MM.1S (cell line): ENCODE data around the gene MYL2.
A peak's percentile ranks its signal among the peaks of the same experiment; 100 is the strongest.

ENCODE experiments used
- DNase-seq: peaks from one replicate; pipeline ENCODE4 v3.0.0-alpha.2; 2015
- H2AFZ ChIP-seq: fragments of 300-600 bp; sonication (generic); 2 replicates; pipeline ENCODE4 v1.6.0; 2016; ENCODE audit warnings: antibody characterized with exemption, low read length
- H3F3A ChIP-seq: fragments of 300-600 bp; sonication (generic); 2 replicates; pipeline ENCODE4 v1.6.1; 2016; ENCODE audit warnings: mild to moderate bottlenecking, antibody characterized with exemption, low read length, moderate library complexity, mixed read lengths; ENCODE audit not compliant: insufficient read depth
- H3K27ac ChIP-seq: fragments of 300-600 bp; sonication (generic); 2 replicates; pipeline ENCODE4 v1.5.1; 2016; ENCODE audit warnings: mild to moderate bottlenecking, low read length
- H3K27me3 ChIP-seq: fragments of 300-600 bp; sonication (generic); replicated peaks from 2 replicates; pipeline ENCODE4 v1.6.0; 2016; ENCODE audit warnings: low read length; ENCODE audit not compliant: insufficient read depth
- H3K36me3 ChIP-seq: fragments of 300-600 bp; sonication (generic); replicated peaks from 2 replicates; pipeline ENCODE4 v1.6.1; 2016; ENCODE audit warnings: mild to moderate bottlenecking, low read length, mixed read lengths; ENCODE audit not compliant: insufficient read depth
- H3K4me1 ChIP-seq: fragments of 300-600 bp; sonication (generic); 2 replicates; pipeline ENCODE4 v1.6.1; 2016; ENCODE audit warnings: low read length, mixed read lengths
- H3K4me2 ChIP-seq: fragments of 300-600 bp; sonication (generic); 2 replicates; pipeline ENCODE4 v1.6.0; 2016; ENCODE audit warnings: low read depth, low read length
- H3K4me3 ChIP-seq: fragments of 300-600 bp; sonication (generic); 2 replicates; pipeline ENCODE4 v1.5.1; 2016; ENCODE audit warnings: low read length, mixed read lengths
- H3K79me2 ChIP-seq: fragments of 300-600 bp; sonication (generic); 2 replicates; pipeline ENCODE4 v1.6.1; 2016; ENCODE audit warnings: mixed run types, low read length, mixed read lengths
- H3K9ac ChIP-seq: fragments of 300-600 bp; sonication (generic); 2 replicates; pipeline ENCODE4 v1.6.1; 2016; ENCODE audit warnings: low read length, mixed read lengths
- H3K9me2 ChIP-seq: fragments of 300-600 bp; sonication (generic); replicated peaks from 2 replicates; pipeline ENCODE4 v1.6.1; 2016; ENCODE audit warnings: mild to moderate bottlenecking, low read length, mixed read lengths; ENCODE audit not compliant: insufficient read depth
- H3K9me3 ChIP-seq: fragments of 300-600 bp; sonication (generic); replicated peaks from 2 replicates; pipeline ENCODE4 v1.6.1; 2016; ENCODE audit warnings: mild to moderate bottlenecking, low read length, mixed read lengths; ENCODE audit not compliant: insufficient read depth
- H4K20me1 ChIP-seq: fragments of 300-600 bp; sonication (generic); 2 replicates; pipeline ENCODE4 v1.6.1; 2016; ENCODE audit warnings: mild to moderate bottlenecking, low read length, moderate library complexity, mixed read lengths; ENCODE audit not compliant: insufficient read depth
- CTCF ChIP-seq: fragments of 300-600 bp; sonication (generic); IDR thresholded peaks from 2 replicates; pipeline ENCODE4 v1.5.1; 2016; ENCODE audit warnings: antibody characterized with exemption, low read length, mixed read lengths
- EZH2 ChIP-seq: fragments of 300-600 bp; sonication (generic); optimal IDR thresholded peaks from 2 replicates; pipeline ENCODE3; 2017; ENCODE audit warnings: low read depth, mild to moderate bottlenecking, antibody characterized with exemption, low read length, mixed read lengths
- EZH2phosphoT487 ChIP-seq: fragments of 300-600 bp; sonication (generic); IDR thresholded peaks from 2 replicates; pipeline ENCODE4 v1.6.1; 2018; ENCODE audit warnings: antibody characterized with exemption, low read length

Gene MYL2

GRCh38 chr12:110906985-110907384 is 13.4 kb downstream of the MYL2 start:
- no peaks in the 10 kb centered on the region for H3K79me2 ChIP-seq
- TF ChIP-seq CTCF, result no peak
- no peak for TF ChIP-seq EZH2phosphoT487
- TF ChIP-seq EZH2, result no peak
- H3K4me1 ChIP-seq, result no peaks in the 10 kb centered on the region
- no peaks in the 10 kb centered on the region for H3K27me3 ChIP-seq
- H3K27ac ChIP-seq, result no peak overlapping the region; the same call in 1 of the 2 replicates
- H3F3A ChIP-seq, result no peaks in the 10 kb centered on the region
- H4K20me1 ChIP-seq, result no peaks in the 10 kb centered on the region
- H3K9ac ChIP-seq, result no peak overlapping the region
- H3K9me3 ChIP-seq, result no peaks in the 10 kb centered on the region
- no peaks in the 10 kb centered on the region for H3K9me2 ChIP-seq
- no peak overlapping the region for H3K4me2 ChIP-seq
- no peak overlapping the region for H2AFZ ChIP-seq
- no peak overlapping the region for H3K4me3 ChIP-seq
- DNase-seq, result no peak
- H3K36me3 ChIP-seq, result no peaks in the 10 kb centered on the region

- H3K4me3 ChIP-seq, result no peak overlapping the region
- H3K9ac ChIP-seq, result no peak overlapping the region
- TF ChIP-seq CTCF (no peak), EZH2 (no peak), EZH2phosphoT487 (no peak)
- no peaks in the 10 kb centered on the region for H4K20me1 ChIP-seq
- no peaks in the 10 kb centered on the region for H3K9me2 ChIP-seq
- H3F3A ChIP-seq, result no peaks in the 10 kb centered on the region
- no peaks in the 10 kb centered on the region for H3K27me3 ChIP-seq
- no peak for DNase-seq
- H3K4me1 ChIP-seq, result no peaks in the 10 kb centered on the region
- H3K36me3 ChIP-seq, result no peaks in the 10 kb centered on the region
- no peaks in the 10 kb centered on the region for H3K79me2 ChIP-seq
- H3K27ac ChIP-seq, result peak overlapping the region; percentile 13; the same call in 1 of the 2 replicates
- H3K4me2 ChIP-seq, result no peak overlapping the region; the same call in 1 of the 2 replicates
- H2AFZ ChIP-seq, result no peak overlapping the region
- H3K9me3 ChIP-seq, result no peaks in the 10 kb centered on the region
Measured at GRCh38 chr12:110906516-110906915, 13.9 kb downstream of the MYL2 start.

GRCh38 chr12:110906083-110906482 is 14.3 kb downstream of the MYL2 start:
- Histone ChIP-seq H3K27me3 (no peaks in the 10 kb centered on the region), H3K9me2 (no peaks in the 10 kb centered on the region), H3K79me2 (no peaks in the 10 kb centered on the region), H2AFZ (no peak overlapping the region), H3K4me3 (no peak overlapping the region), H3K4me2 (no peak overlapping the region; the same call in 1 of the 2 replicates), H3K9me3 (no peaks in the 10 kb centered on the region), H4K20me1 (no peaks in the 10 kb centered on the region), H3K9ac (no peak overlapping the region), H3K4me1 (no peaks in the 10 kb centered on the region), H3F3A (no peaks in the 10 kb centered on the region), H3K27ac (peak overlapping the region; percentile 13; the same call in 1 of the 2 replicates), H3K36me3 (no peaks in the 10 kb centered on the region)
- TF ChIP-seq CTCF (peak; percentile 20), EZH2 (no peak)
- DNase-seq, result peak; percentile 34

- no peaks in the 10 kb centered on the region for H3K9me3 ChIP-seq
- no peak overlapping the region for H3K4me2 ChIP-seq
- no peaks in the 10 kb centered on the region for H3K36me3 ChIP-seq
- no peak overlapping the region for H2AFZ ChIP-seq
- no peak overlapping the region for H3K9ac ChIP-seq
- no peaks in the 10 kb centered on the region for H3K4me1 ChIP-seq
- no peak overlapping the region for H3K27ac ChIP-seq
- H3K27me3 ChIP-seq, result no peaks in the 10 kb centered on the region
- no peak overlapping the region for H3K4me3 ChIP-seq
- no peaks in the 10 kb centered on the region for H4K20me1 ChIP-seq
- H3K79me2 ChIP-seq, result no peaks in the 10 kb centered on the region
- H3K9me2 ChIP-seq, result no peaks in the 10 kb centered on the region
- TF ChIP-seq CTCF, result no peak
- DNase-seq, result no peak
- no peaks in the 10 kb centered on the region for H3F3A ChIP-seq
Measured at GRCh38 chr12:110903511-110903910, 16.9 kb downstream of the MYL2 start.
